Chondrocyte (in vitro differentiated cells): Measurements from ENCODE around the gene CRYBB1. TPM values are rescaled to one million over a fixed set of nuclear protein-coding genes. Genes with fewer than 3 reads are reported as not detected.
A peak's percentile ranks its signal among the peaks of the same experiment; 100 is the strongest.

Source experiments
- DNase-seq: peaks from one replicate; pipeline ENCODE4 v3.0.0; 2021; ENCODE audit warnings: mixed read lengths, low spot score
- H3K27ac Mint-ChIP-seq: one replicate; pipeline ENCODE4 v1.8.0; 2021; ENCODE audit warnings: mild to moderate bottlenecking, moderate library complexity, mixed read lengths; ENCODE audit not compliant: unreplicated experiment
- H3K27me3 Mint-ChIP-seq: 2 replicates; pipeline ENCODE4 v1.8.0; 2021; ENCODE audit warnings: low read depth, mixed read lengths
- H3K36me3 Mint-ChIP-seq: 2 replicates; pipeline ENCODE4 v1.8.0; 2021; ENCODE audit warnings: low read depth, mixed read lengths
- H3K4me1 Mint-ChIP-seq: 2 replicates; pipeline ENCODE4 v1.8.0; 2021; ENCODE audit warnings: low read depth, mild to moderate bottlenecking, mixed read lengths
- H3K4me3 Mint-ChIP-seq: one replicate; pipeline ENCODE4 v1.8.0; 2021; ENCODE audit warnings: mild to moderate bottlenecking, moderate library complexity, mixed read lengths; ENCODE audit not compliant: unreplicated experiment
- H3K9me3 Mint-ChIP-seq: 2 replicates; pipeline ENCODE4 v1.8.0; 2021; ENCODE audit warnings: low read depth, mixed read lengths
- long read RNA-seq: library from polyadenylated mRNA; stranded (forward); transcript quantifications from one replicate; pipeline ENCODE4 v2.0.0, GENCODE V29; 2021
- total RNA-seq: library from RNA; stranded (reverse); gene quantifications from 3 replicates; pipeline ENCODE4 v1.2.1, GENCODE V29; 2021
- TF ChIP-seq, protein P1 (sequence below): fragments of 200-600 bp; sonication (generic); IDR thresholded peaks from 2 replicates; pipeline ENCODE4 v1.5.0; 2021; ENCODE audit warnings: antibody characterized with exemption, mild to moderate bottlenecking, moderate library complexity

The CRYBB1 gene
- total RNA-seq = not detected in 3 replicates
- long read RNA-seq = 0 reads

DNA sequence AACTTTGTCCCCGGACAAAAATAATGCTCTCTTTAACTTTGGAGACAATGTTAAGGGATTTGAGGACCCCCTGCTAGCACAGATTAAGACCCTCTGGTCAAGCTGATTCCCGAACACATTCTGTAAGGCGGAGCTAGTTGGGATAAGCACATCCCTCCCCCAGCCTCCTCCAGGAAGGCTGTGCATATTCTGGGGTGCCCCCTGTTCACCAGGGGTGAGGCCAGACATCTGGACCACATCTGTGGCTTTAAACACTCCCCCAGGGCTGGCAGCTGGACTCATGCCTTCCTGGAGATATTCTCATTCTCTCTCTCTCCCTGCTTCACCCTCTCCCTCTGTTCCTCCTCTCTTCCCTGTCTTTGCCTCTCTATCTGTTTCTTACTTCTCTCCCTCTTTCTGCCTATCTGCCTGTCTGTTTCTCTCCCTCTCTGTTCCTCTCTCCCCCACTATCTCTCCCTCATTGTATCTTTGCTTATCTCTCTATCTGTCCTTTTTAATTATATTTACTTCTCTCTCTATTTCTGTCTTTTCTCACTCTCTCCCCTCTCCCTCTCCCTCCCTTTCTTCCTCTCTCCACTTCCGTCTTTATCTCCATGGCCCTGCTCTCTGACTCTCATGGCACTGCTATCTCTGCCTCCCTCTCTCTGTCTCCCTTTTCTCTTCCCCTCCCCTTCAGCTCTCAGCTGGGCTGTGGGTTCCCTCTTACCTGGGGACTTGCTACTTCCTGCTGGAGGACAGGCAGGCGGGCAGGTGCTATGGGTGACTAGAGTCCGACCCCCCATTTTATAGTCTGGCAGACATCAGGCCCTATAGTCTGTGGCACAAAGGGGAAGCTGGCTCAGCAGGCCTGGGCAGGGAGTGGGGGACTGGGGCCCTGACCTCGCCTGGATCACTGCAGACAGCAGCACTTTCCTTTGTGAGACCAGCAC lies at the start of gene CRYBB1:
CRYBB1 (minus strand) TSS at position 757 of the 929 bp plus-strand sequence. CDS start 1,708 bp downstream, outside the sequence.
- DNase-seq = no peak
- peaks cover 4% of the 10 kb centered on the region for H3K4me1 Mint-ChIP-seq
- peaks cover 17% of the 10 kb centered on the region for H3K27me3 Mint-ChIP-seq
- TF ChIP-seq, protein P1, sequence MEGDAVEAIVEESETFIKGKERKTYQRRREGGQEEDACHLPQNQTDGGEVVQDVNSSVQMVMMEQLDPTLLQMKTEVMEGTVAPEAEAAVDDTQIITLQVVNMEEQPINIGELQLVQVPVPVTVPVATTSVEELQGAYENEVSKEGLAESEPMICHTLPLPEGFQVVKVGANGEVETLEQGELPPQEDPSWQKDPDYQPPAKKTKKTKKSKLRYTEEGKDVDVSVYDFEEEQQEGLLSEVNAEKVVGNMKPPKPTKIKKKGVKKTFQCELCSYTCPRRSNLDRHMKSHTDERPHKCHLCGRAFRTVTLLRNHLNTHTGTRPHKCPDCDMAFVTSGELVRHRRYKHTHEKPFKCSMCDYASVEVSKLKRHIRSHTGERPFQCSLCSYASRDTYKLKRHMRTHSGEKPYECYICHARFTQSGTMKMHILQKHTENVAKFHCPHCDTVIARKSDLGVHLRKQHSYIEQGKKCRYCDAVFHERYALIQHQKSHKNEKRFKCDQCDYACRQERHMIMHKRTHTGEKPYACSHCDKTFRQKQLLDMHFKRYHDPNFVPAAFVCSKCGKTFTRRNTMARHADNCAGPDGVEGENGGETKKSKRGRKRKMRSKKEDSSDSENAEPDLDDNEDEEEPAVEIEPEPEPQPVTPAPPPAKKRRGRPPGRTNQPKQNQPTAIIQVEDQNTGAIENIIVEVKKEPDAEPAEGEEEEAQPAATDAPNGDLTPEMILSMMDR = no peak
- no peak within 1 kb of the TSS for H3K27ac Mint-ChIP-seq
- no peak within 1 kb of the TSS for H3K4me3 Mint-ChIP-seq
- no peaks in the 10 kb centered on the region for H3K36me3 Mint-ChIP-seq
- H3K9me3 Mint-ChIP-seq = no peaks in the 10 kb centered on the region

DNA sequence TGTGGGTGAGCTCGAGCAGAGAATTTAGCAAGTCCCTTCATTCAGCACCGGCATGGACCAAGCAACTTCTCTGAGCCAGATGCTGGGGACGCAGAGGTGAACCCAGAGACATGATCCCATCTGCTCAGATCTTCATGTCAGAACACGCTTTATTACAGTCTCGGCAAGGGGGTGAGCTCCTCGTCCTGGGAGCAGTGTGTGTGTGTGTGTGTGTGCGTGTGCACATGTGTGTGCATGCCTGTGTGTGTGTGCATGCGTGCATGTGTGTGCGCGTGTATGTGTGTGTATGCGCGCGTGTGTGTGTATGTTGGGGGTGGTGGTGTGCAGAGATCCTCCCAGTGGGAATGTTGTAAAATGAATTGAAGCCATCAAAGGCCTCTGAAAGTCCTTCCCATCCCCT lies 49.3 kb upstream of the CRYBB1 start:
- no peaks in the 10 kb centered on the region for H3K27me3 Mint-ChIP-seq

DNA sequence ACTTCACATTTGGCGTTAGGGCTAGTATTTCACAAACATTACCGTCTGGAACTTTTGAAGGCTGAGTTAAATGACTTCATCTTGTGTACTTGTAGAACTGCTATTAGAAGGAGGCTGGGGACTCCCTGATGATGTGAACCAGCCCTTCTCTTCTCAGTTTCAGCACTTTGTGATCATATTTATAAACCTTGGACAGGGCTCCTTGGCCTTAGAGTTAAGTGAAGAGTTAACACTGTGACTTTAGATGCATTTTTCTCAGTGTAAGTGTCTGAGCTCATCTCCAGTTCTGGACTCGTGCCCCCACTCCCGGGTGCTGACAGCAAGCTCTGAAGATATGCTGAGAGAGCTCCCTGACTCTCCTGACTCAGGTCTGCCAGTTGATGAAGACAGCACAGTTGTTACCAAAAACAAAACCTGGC lies 48.0 kb upstream of the CRYBB1 start:
- Mint-ChIP-seq H3K9me3 (no peaks in the 10 kb centered on the region), H3K27me3 (no peaks in the 10 kb centered on the region), H3K36me3 (no peaks in the 10 kb centered on the region), H3K27ac (peak overlapping the region; percentile 45), H3K4me1 (peaks cover 14% of the 10 kb centered on the region), H3K4me3 (no peak overlapping the region)
- TF ChIP-seq, protein P1 = peak; percentile 54
- DNase-seq = no peak

More for the DNA sequence above, 49.3 kb upstream of the CRYBB1 start:
- no peak overlapping the region for H3K4me3 Mint-ChIP-seq
- TF ChIP-seq, protein P1 = no peak
- peaks cover 16% of the 10 kb centered on the region for H3K4me1 Mint-ChIP-seq
- no peaks in the 10 kb centered on the region for H3K36me3 Mint-ChIP-seq
- no peaks in the 10 kb centered on the region for H3K9me3 Mint-ChIP-seq
- DNase-seq = peak; percentile 48
- no peak overlapping the region for H3K27ac Mint-ChIP-seq

DNA sequence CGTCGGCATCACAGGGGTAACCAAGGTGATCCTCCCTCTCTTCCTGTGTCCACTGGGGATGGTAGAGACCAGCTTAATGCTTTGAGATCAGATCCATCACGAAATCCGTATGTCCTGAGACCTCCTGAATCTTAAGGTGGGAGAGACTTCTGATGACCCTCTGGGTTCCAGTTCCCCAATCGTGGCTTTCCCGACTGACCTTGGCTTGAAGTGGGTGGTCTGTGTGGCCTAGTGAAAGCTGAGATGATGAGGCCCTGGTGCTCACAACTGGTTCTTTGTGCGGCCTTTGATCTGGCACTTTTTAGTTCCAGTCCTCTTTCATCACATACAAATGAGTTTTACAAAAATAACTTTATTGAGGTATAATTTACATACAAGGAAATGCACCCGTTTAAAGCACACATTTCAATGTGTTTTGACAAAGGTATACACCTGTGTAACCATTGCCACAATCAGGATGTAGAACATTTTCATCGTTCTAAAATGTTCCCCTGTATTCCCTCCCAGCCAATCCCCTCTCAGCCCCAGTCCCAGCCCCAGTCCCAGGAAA lies 45.6 kb upstream of the CRYBB1 start:
- Mint-ChIP-seq H3K36me3 (no peaks in the 10 kb centered on the region), H3K4me3 (no peak overlapping the region), H3K4me1 (peaks cover 23% of the 10 kb centered on the region), H3K27me3 (no peaks in the 10 kb centered on the region), H3K9me3 (no peaks in the 10 kb centered on the region), H3K27ac (no peak overlapping the region)
- TF ChIP-seq, protein P1 = no peak
- DNase-seq = no peak

DNA sequence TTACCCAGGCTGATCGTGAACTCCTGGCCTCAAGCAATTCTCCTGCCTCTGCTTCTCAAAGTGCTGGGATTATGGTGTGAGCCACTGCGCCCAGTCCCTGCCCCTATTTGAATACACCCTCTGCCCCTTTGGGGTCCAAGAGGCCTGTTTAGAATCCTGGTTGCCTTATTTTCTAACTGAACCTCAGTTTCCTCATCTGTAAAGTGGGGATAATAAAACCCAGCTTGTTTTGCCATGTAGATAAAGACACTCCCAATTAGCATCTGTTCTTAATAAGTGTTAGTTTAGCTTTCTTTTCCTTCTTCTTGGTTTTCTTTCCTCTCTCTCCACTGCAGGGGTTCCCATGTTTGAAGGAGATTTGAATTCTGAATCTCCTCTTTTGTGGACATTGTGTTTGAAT lies 44.3 kb upstream of the CRYBB1 start:
- no peak for DNase-seq
- Mint-ChIP-seq H3K27me3 (peaks cover 2% of the 10 kb centered on the region), H3K9me3 (no peaks in the 10 kb centered on the region), H3K4me1 (peaks cover 34% of the 10 kb centered on the region), H3K27ac (no peak overlapping the region), H3K4me3 (no peak overlapping the region), H3K36me3 (no peaks in the 10 kb centered on the region)
- TF ChIP-seq, protein P1 = no peak
